Fibroblast of villous mesenchyme (primary cell): ENCODE data around the gene CASP9. TPM values are rescaled to one million over a fixed set of nuclear protein-coding genes. Genes with fewer than 3 reads are reported as not detected.

Experiments
- DNase-seq: peaks from one replicate; pipeline ENCODE4 v3.0.0-alpha.2; 2010; ENCODE audit warnings: low read depth
- H3K4me3 ChIP-seq: 2 replicates; pipeline ENCODE4 v1.5.1; 2011; ENCODE audit warnings: low read depth, mild to moderate bottlenecking, low read length
- total RNA-seq: library from RNA; depleted of rRNA; stranded (reverse); fragments of >200 nt; gene quantifications from 2 replicates; pipeline ENCODE4 v1.2.3, GENCODE V29; 2012
- TF ChIP-seq, protein P1 (sequence below): IDR thresholded peaks from 2 replicates; pipeline ENCODE4 v1.5.1; 2012; ENCODE audit warnings: low read depth, mild to moderate bottlenecking, low read length; ENCODE audit not compliant: insufficient read depth

CASP9 gene
- total RNA-seq, 1 donor, result 7.3 TPM

DNA sequence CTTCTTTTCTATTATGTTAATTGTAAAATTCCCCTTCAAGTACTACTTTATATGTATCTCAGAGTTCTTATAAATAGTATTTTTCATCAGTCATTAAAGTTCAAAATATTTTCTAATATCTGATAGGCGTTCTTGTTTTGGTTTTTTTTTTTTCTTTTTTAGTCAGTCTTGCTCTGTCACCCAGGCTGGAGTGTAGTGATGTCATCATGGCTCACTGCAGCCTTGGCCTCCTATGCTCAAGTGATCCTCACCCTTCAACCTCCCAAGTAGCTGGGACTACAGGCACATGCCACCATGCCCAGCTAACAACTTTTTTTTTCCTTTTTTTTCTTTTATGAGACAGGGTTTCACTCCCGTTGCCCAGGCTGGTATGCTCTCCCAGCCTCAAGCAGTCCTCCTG is 33.6 kb upstream of the CASP9 start:
- TF ChIP-seq, protein P1, sequence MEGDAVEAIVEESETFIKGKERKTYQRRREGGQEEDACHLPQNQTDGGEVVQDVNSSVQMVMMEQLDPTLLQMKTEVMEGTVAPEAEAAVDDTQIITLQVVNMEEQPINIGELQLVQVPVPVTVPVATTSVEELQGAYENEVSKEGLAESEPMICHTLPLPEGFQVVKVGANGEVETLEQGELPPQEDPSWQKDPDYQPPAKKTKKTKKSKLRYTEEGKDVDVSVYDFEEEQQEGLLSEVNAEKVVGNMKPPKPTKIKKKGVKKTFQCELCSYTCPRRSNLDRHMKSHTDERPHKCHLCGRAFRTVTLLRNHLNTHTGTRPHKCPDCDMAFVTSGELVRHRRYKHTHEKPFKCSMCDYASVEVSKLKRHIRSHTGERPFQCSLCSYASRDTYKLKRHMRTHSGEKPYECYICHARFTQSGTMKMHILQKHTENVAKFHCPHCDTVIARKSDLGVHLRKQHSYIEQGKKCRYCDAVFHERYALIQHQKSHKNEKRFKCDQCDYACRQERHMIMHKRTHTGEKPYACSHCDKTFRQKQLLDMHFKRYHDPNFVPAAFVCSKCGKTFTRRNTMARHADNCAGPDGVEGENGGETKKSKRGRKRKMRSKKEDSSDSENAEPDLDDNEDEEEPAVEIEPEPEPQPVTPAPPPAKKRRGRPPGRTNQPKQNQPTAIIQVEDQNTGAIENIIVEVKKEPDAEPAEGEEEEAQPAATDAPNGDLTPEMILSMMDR, result no peak
- DNase-seq, result no peak

DNA sequence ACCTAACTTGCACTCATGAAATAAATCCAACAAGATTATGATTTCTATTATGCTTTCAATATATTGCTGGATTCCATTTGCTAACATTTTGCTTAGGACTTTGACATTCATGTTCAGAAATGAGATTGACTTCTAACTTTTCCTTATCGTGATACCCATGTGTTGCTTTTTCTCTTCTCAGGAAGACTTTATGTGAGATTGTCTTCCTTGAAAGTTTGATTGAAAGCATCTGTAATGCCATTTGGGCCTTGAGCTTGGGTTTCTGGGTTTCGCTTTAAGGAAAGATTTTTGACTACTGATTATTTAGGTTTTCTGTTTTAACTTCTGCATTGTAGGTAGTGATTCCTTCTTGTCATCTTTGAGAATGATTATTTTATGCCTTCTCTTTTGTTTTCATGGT is 33.0 kb upstream of the CASP9 start:
- DNase-seq, result no peak
- no peak overlapping the region for H3K4me3 ChIP-seq
- TF ChIP-seq, protein P1, result no peak

More for the DNA sequence above, 33.6 kb upstream of the CASP9 start:
- H3K4me3 ChIP-seq, result no peak overlapping the region

DNA sequence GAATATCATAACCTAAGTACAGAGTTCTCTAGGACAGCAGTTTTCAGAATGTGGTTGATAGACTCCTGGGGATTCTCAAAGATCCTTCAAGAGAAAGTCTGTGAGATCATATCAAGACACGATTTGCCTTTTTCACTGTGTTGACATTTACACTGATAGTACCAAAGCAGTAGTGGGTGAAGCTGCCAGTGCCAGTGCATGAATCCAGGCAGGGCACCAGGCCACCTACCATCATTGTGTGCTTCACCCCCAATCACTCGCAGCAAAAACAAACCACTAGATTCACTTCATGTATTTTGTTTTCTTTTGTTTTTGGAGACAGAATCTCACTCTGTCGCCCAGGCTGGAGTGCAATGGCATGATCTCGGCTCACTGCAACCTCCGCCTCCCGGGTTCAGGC is 26.6 kb upstream of the CASP9 start:
- DNase-seq, result no peak
- no peak overlapping the region for H3K4me3 ChIP-seq
- TF ChIP-seq, protein P1, result no peak

GRCh38 chr1:15546641-15547040 is 22.6 kb upstream of the CASP9 start:
- DNase-seq, result no peak
- no peak overlapping the region for H3K4me3 ChIP-seq
- TF ChIP-seq, protein P1, result no peak

GRCh38 chr1:15543589-15544568 is 19.9 kb upstream of the CASP9 start:
- H3K4me3 ChIP-seq, result no peak overlapping the region
- TF ChIP-seq, protein P1, result no peak
- peak; percentile 91 for DNase-seq

GRCh38 chr1:15543251-15543588 is 19.2 kb upstream of the CASP9 start:
- no peak for DNase-seq
- TF ChIP-seq, protein P1, result no peak
- H3K4me3 ChIP-seq, result no peak overlapping the region
